ENCODE data around the gene ACAA2.

Gene ACAA2

GRCh38 chr18:49769047-49769728, 44.1 kb downstream of the ACAA2 start:
- ChIA-PET CTCF (interaction anchor here (0.7 to 1.1 kb wide), 2 partner anchors 10 to 259 kb away, joined by 3 to 5 read pairs; no protein-coding TSS in a partner anchor), POLR2A (no interaction called here)
- TF ChIP-seq NFRKB (IDR thresholded peaks at IDR 0.05) (no peak), ARNT (IDR thresholded peaks at IDR 0.05) (no peak), HDGF (IDR thresholded peaks at IDR 0.05; ENCODE audit: borderline replicate concordance) (no peak), FOXA1 (IDR thresholded peaks at IDR 0.05) (no peak), BHLHE40 (IDR thresholded peaks at IDR 0.05; ENCODE audit: borderline replicate concordance) (no peak), SP1 (IDR thresholded peaks at IDR 0.05) (no peak), L3MBTL2 (conservative IDR thresholded peaks at IDR 0.05) (no peak), FOXM1 (IDR thresholded peaks at IDR 0.05; ENCODE audit: borderline replicate concordance) (no peak), CTBP1 (IDR thresholded peaks at IDR 0.05; ENCODE audit: borderline replicate concordance) (no peak), TARDBP (IDR thresholded peaks at IDR 0.05) (no peak), PKNOX1 (IDR thresholded peaks at IDR 0.05) (no peak), SUZ12 (IDR thresholded peaks at IDR 0.05) (no peak), FOXK2 (IDR thresholded peaks at IDR 0.05) (no peak)

GRCh38 chr18:49768051-49768391, 45.3 kb downstream of the ACAA2 start:
- ChIA-PET POLR2A (no interaction called here), CTCF (interaction anchor here (0.7 kb wide), 1 partner anchor 16 kb away, joined by 4 read pairs; no protein-coding TSS in a partner anchor)
- peak; percentile 29 for DNase-seq (ENCODE audit: extremely low spot score)
- no peak for TF ChIP-seq LEF1 (IDR thresholded peaks at IDR 0.05; ENCODE audit: borderline replicate concordance)
- no peak for TF ChIP-seq CTBP1 (IDR thresholded peaks at IDR 0.05; ENCODE audit: borderline replicate concordance)
- TF ChIP-seq BHLHE40 (IDR thresholded peaks at IDR 0.05; ENCODE audit: borderline replicate concordance), result no peak
- TF ChIP-seq SP1 (IDR thresholded peaks at IDR 0.05), result no peak
- TF ChIP-seq L3MBTL2 (conservative IDR thresholded peaks at IDR 0.05), result no peak
- TF ChIP-seq FOXA1 (IDR thresholded peaks at IDR 0.05), result no peak
- TF ChIP-seq FOXK2 (IDR thresholded peaks at IDR 0.05), result no peak
- no peak for TF ChIP-seq ELF4 (IDR thresholded peaks at IDR 0.05)
- TF ChIP-seq ARNT (IDR thresholded peaks at IDR 0.05), result no peak
- TF ChIP-seq NFRKB (IDR thresholded peaks at IDR 0.05), result no peak
- TF ChIP-seq ZNF384 (IDR thresholded peaks at IDR 0.05), result no peak
- TF ChIP-seq FOXM1 (IDR thresholded peaks at IDR 0.05; ENCODE audit: borderline replicate concordance), result no peak
- TF ChIP-seq TARDBP (IDR thresholded peaks at IDR 0.05), result no peak
- TF ChIP-seq PKNOX1 (IDR thresholded peaks at IDR 0.05), result no peak
- TF ChIP-seq HDGF (IDR thresholded peaks at IDR 0.05; ENCODE audit: borderline replicate concordance), result no peak
- no peak for TF ChIP-seq SUZ12 (IDR thresholded peaks at IDR 0.05)

More at GRCh38 chr18:49769047-49769728, 44.1 kb downstream of the ACAA2 start:
- DNase-seq (ENCODE audit: extremely low spot score), result no peak

GRCh38 chr18:49767111-49768050, 46.0 kb downstream of the ACAA2 start:
- CTCF ChIA-PET, result interaction anchor here (0.7 kb wide), 2 partner anchors 17 to 208 kb away, joined by 4 to 5 read pairs; no protein-coding TSS in a partner anchor
- TF ChIP-seq NFRKB (IDR thresholded peaks at IDR 0.05) (no peak), ARNT (IDR thresholded peaks at IDR 0.05) (no peak), BHLHE40 (IDR thresholded peaks at IDR 0.05; ENCODE audit: borderline replicate concordance) (no peak), CTBP1 (IDR thresholded peaks at IDR 0.05; ENCODE audit: borderline replicate concordance) (no peak), ZNF384 (IDR thresholded peaks at IDR 0.05) (no peak), HDGF (IDR thresholded peaks at IDR 0.05; ENCODE audit: borderline replicate concordance) (no peak), L3MBTL2 (conservative IDR thresholded peaks at IDR 0.05) (no peak), TARDBP (IDR thresholded peaks at IDR 0.05) (no peak), FOXA1 (IDR thresholded peaks at IDR 0.05) (no peak), LEF1 (IDR thresholded peaks at IDR 0.05; ENCODE audit: borderline replicate concordance) (no peak), FOXM1 (IDR thresholded peaks at IDR 0.05; ENCODE audit: borderline replicate concordance) (no peak), SP1 (IDR thresholded peaks at IDR 0.05) (no peak), PKNOX1 (IDR thresholded peaks at IDR 0.05) (no peak), FOXK2 (IDR thresholded peaks at IDR 0.05) (no peak), SUZ12 (IDR thresholded peaks at IDR 0.05) (no peak), ELF4 (IDR thresholded peaks at IDR 0.05) (no peak)
- no peak for DNase-seq (ENCODE audit: extremely low spot score)
- POLR2A ChIA-PET, result interaction anchor here (1.2 kb wide), 1 partner anchor 46 kb away, joined by 3 read pairs; no protein-coding TSS in a partner anchor

GRCh38 chr18:49766646-49767045, 46.7 kb downstream of the ACAA2 start:
- TF ChIP-seq FOXM1 (IDR thresholded peaks at IDR 0.05; ENCODE audit: borderline replicate concordance), result no peak
- no peak for TF ChIP-seq ARNT (IDR thresholded peaks at IDR 0.05)
- TF ChIP-seq SP1 (IDR thresholded peaks at IDR 0.05), result no peak
- TF ChIP-seq L3MBTL2 (conservative IDR thresholded peaks at IDR 0.05), result no peak
- no peak for TF ChIP-seq NFRKB (IDR thresholded peaks at IDR 0.05)
- TF ChIP-seq HDGF (IDR thresholded peaks at IDR 0.05; ENCODE audit: borderline replicate concordance), result no peak
- no peak for TF ChIP-seq ZNF384 (IDR thresholded peaks at IDR 0.05)
- no peak for TF ChIP-seq TARDBP (IDR thresholded peaks at IDR 0.05)
- TF ChIP-seq SUZ12 (IDR thresholded peaks at IDR 0.05), result no peak
- TF ChIP-seq FOXA1 (IDR thresholded peaks at IDR 0.05), result no peak
- TF ChIP-seq LEF1 (IDR thresholded peaks at IDR 0.05; ENCODE audit: borderline replicate concordance), result no peak
- DNase-seq (ENCODE audit: extremely low spot score), result no peak
- ChIA-PET POLR2A (interaction anchor here (1.2 kb wide), 1 partner anchor 47 kb away, joined by 3 read pairs; no protein-coding TSS in a partner anchor), CTCF (interaction anchor here (0.7 kb wide), 1 partner anchor 207 kb away, joined by 5 read pairs; no protein-coding TSS in a partner anchor)

- TF ChIP-seq ELF4 (IDR thresholded peaks at IDR 0.05) (no peak), CTBP1 (IDR thresholded peaks at IDR 0.05; ENCODE audit: borderline replicate concordance) (no peak)
- DNase-seq (ENCODE audit: extremely low spot score), result no peak
- POLR2A ChIA-PET, result interaction anchor here (0.8 kb wide), 1 partner anchor 50 kb away, joined by 3 read pairs; no protein-coding TSS in a partner anchor
- CTCF ChIA-PET, result interaction anchor here (0.6 kb wide), 1 partner anchor 137 kb away, joined by 3 read pairs; no protein-coding TSS in a partner anchor
These were observed 49.3 kb downstream of the ACAA2 start for GRCh38 chr18:49764032-49764431.

Measured in HEK293T (cell line).